Mesendoderm (in vitro differentiated cells): ENCODE results near the gene SOX5.
"Not testable (repeated sequence)": the region's sequence is repeated elsewhere in the genome, so short reads cannot be mapped to it uniquely, and the experiment has no call there.

ENCODE experiments used
- DNase-seq: peaks from one replicate; pipeline ENCODE4 v3.0.0; 2013
- H2AK5ac ChIP-seq: 2 replicates; pipeline ENCODE4 v1.6.1; 2013; ENCODE audit warnings: low read length, inconsistent platforms
- H2BK120ac ChIP-seq: 2 replicates; pipeline ENCODE4 v1.6.1; 2013; ENCODE audit warnings: low read depth, mild to moderate bottlenecking, low read length, moderate library complexity, mixed read lengths
- H2BK15ac ChIP-seq: replicated peaks from 2 replicates; pipeline ENCODE4 v1.6.1; 2013; ENCODE audit warnings: low read depth, mild to moderate bottlenecking, moderate library complexity
- H2BK5ac ChIP-seq: 2 replicates; pipeline ENCODE4 v1.6.1; 2013; ENCODE audit warnings: low read length, inconsistent platforms
- H3K18ac ChIP-seq: 2 replicates; pipeline ENCODE4 v1.6.1; 2013; ENCODE audit warnings: mild to moderate bottlenecking, low read length, mixed read lengths
- H3K23ac ChIP-seq: one replicate; pipeline ENCODE4 v1.6.1; 2013; ENCODE audit warnings: low read length
- H3K27ac ChIP-seq: 2 replicates; pipeline ENCODE4 v1.5.1; 2013; ENCODE audit warnings: low read depth, mild to moderate bottlenecking, inconsistent platforms, low read length, moderate library complexity
- H3K27me3 ChIP-seq: 2 replicates; pipeline ENCODE4 v1.6.1; 2013; ENCODE audit warnings: low read length, control low read depth, mild to moderate bottlenecking, inconsistent platforms; ENCODE audit not compliant: insufficient read depth, poor library complexity
- H3K36me3 ChIP-seq: 2 replicates; pipeline ENCODE4 v1.6.1; 2013; ENCODE audit warnings: low read length, inconsistent platforms; ENCODE audit not compliant: control insufficient read depth, insufficient read depth
- H3K4ac ChIP-seq: one replicate; pipeline ENCODE4 v1.6.1; 2013; ENCODE audit warnings: low read depth, mild to moderate bottlenecking, low read length, moderate library complexity
- H3K4me1 ChIP-seq: 2 replicates; pipeline ENCODE4 v1.6.1; 2013; ENCODE audit warnings: low read depth, low read length, inconsistent platforms; ENCODE audit not compliant: control insufficient read depth
- H3K4me2 ChIP-seq: 2 replicates; pipeline ENCODE4 v1.6.1; 2013; ENCODE audit warnings: low read length
- H3K4me3 ChIP-seq: 2 replicates; pipeline ENCODE4 v1.5.1; 2013; ENCODE audit warnings: mild to moderate bottlenecking, low read length
- H3K56ac ChIP-seq: one replicate; pipeline ENCODE4 v1.6.1; 2013; ENCODE audit warnings: low read length
- H3K79me1 ChIP-seq: 2 replicates; pipeline ENCODE4 v1.6.1; 2013; ENCODE audit warnings: low read length, inconsistent platforms
- H3K79me2 ChIP-seq: 2 replicates; pipeline ENCODE4 v1.6.1; 2013; ENCODE audit warnings: mild to moderate bottlenecking, low read length; ENCODE audit not compliant: control insufficient read depth, insufficient read depth
- H3K9ac ChIP-seq: 2 replicates; pipeline ENCODE4 v1.6.1; 2013; ENCODE audit warnings: low read length, inconsistent platforms
- H4K5ac ChIP-seq: one replicate; pipeline ENCODE4 v1.6.1; 2013; ENCODE audit warnings: low read length
- H4K8ac ChIP-seq: one replicate; pipeline ENCODE4 v1.6.1; 2013; ENCODE audit warnings: low read depth, mild to moderate bottlenecking, control low read depth, low read length, moderate library complexity
- WGBS: extraction: QIAGEN DNeasy Blood & Tissue Kit; methylation state at CpG from one replicate; pipeline ENCODE4 v1.1.7; 2013; ENCODE audit warnings: low lambda C conversion rate, missing lambda C conversion rate; ENCODE audit not compliant: insufficient coverage; ENCODE audit errors: extremely low coverage; 5-methylcytosine and 5-hydroxymethylcytosine counted together

Gene SOX5

GRCh38 chr12:23504043-23504442, 445.4 kb downstream of the SOX5 start:
- Histone ChIP-seq H2BK15ac (no peak overlapping the region), H3K27me3 (no peaks in the 10 kb centered on the region), H3K4me3 (no peak overlapping the region), H3K4ac (peak overlapping the region; percentile 77), H3K56ac (peak overlapping the region; percentile 68), H3K4me2 (no peak overlapping the region), H4K5ac (no peak overlapping the region), H3K18ac (peak overlapping the region; percentile 10), H2AK5ac (peak overlapping the region; percentile 96), H3K23ac (no peak overlapping the region), H3K4me1 (peaks cover 15% of the 10 kb centered on the region), H3K36me3 (no peaks in the 10 kb centered on the region), H2BK5ac (peak overlapping the region; percentile 97), H3K79me1 (no peaks in the 10 kb centered on the region), H3K9ac (peak overlapping the region; percentile 8), H3K27ac (peak overlapping the region; percentile 54), H4K8ac (no peak overlapping the region), H3K79me2 (no peaks in the 10 kb centered on the region), H2BK120ac (peak overlapping the region; percentile 95)
- WGBS: no CpG with 5 or more reads among the region's 2 CpGs
- peak; percentile 73 for DNase-seq

- Histone ChIP-seq H2BK120ac (peak overlapping the region; percentile 95), H3K18ac (peak overlapping the region; percentile 10), H3K56ac (peak overlapping the region; percentile 68), H3K79me1 (no peaks in the 10 kb centered on the region), H3K4me1 (peaks cover 15% of the 10 kb centered on the region), H3K36me3 (no peaks in the 10 kb centered on the region), H3K27ac (peak overlapping the region; percentile 75), H2BK15ac (no peak overlapping the region), H4K8ac (no peak overlapping the region), H2AK5ac (no peak overlapping the region), H4K5ac (no peak overlapping the region), H3K79me2 (no peaks in the 10 kb centered on the region), H3K23ac (no peak overlapping the region), H2BK5ac (peak overlapping the region; percentile 97), H3K9ac (no peak overlapping the region), H3K27me3 (no peaks in the 10 kb centered on the region), H3K4me3 (no peak overlapping the region), H3K4me2 (no peak overlapping the region), H3K4ac (peak overlapping the region; percentile 55)
- peak; percentile 74 for DNase-seq
- WGBS: no CpG with 5 or more reads among the region's 2 CpGs
These were observed 445.9 kb downstream of the SOX5 start for GRCh38 chr12:23503544-23503943.

GRCh38 chr12:23502259-23502658, 447.2 kb downstream of the SOX5 start:
- no CpG with 5 or more reads among the region's 3 CpGs for WGBS
- peak overlapping the region; percentile 80 for H3K27ac ChIP-seq
- H4K8ac ChIP-seq: no peak overlapping the region
- no peak overlapping the region for H3K4me2 ChIP-seq
- H3K27me3 ChIP-seq: no peaks in the 10 kb centered on the region
- no peak overlapping the region for H4K5ac ChIP-seq
- H2BK120ac ChIP-seq: peak overlapping the region; percentile 96
- H2BK5ac ChIP-seq: peak overlapping the region; percentile 96
- H3K36me3 ChIP-seq: no peaks in the 10 kb centered on the region
- peak overlapping the region; percentile 86 for H3K4ac ChIP-seq
- H3K56ac ChIP-seq: peak overlapping the region; percentile 6
- H3K4me1 ChIP-seq: peaks cover 15% of the 10 kb centered on the region
- H2BK15ac ChIP-seq: no peak overlapping the region
- H3K18ac ChIP-seq: peak overlapping the region; percentile 99
- H3K23ac ChIP-seq: no peak overlapping the region
- no peaks in the 10 kb centered on the region for H3K79me2 ChIP-seq
- DNase-seq: peak; percentile 25
- no peaks in the 10 kb centered on the region for H3K79me1 ChIP-seq
- H3K9ac ChIP-seq: no peak overlapping the region
- H2AK5ac ChIP-seq: peak overlapping the region; percentile 92
- H3K4me3 ChIP-seq: no peak overlapping the region

GRCh38 chr12:23495472-23495871, 454.0 kb downstream of the SOX5 start:
- no peak overlapping the region for H2AK5ac ChIP-seq
- H2BK5ac ChIP-seq: no peak overlapping the region
- no peaks in the 10 kb centered on the region for H3K79me2 ChIP-seq
- no peak overlapping the region for H3K23ac ChIP-seq
- H3K4me1 ChIP-seq: no peaks in the 10 kb centered on the region
- H3K79me1 ChIP-seq: no peaks in the 10 kb centered on the region
- DNase-seq: no peak
- H3K9ac ChIP-seq: no peak overlapping the region
- no peak overlapping the region for H3K18ac ChIP-seq
- no peak overlapping the region for H4K5ac ChIP-seq
- WGBS: no CpG with 5 or more reads among the region's 2 CpGs
- no peak overlapping the region for H2BK120ac ChIP-seq
- H3K56ac ChIP-seq: no peak overlapping the region
- no peaks in the 10 kb centered on the region for H3K36me3 ChIP-seq
- no peak overlapping the region for H4K8ac ChIP-seq
- H3K4ac ChIP-seq: no peak overlapping the region
- no peak overlapping the region for H3K4me2 ChIP-seq
- no peak overlapping the region for H3K4me3 ChIP-seq
- peak overlapping the region; percentile 74 for H2BK15ac ChIP-seq
- H3K27me3 ChIP-seq: no peaks in the 10 kb centered on the region
- no peak overlapping the region for H3K27ac ChIP-seq

GRCh38 chr12:23493672-23494071, 455.8 kb downstream of the SOX5 start:
- no peaks in the 10 kb centered on the region for H3K79me1 ChIP-seq
- H3K27ac ChIP-seq: no peak overlapping the region
- H3K56ac ChIP-seq: no peak overlapping the region
- no peak overlapping the region for H4K8ac ChIP-seq
- H3K4me3 ChIP-seq: no peak overlapping the region
- no peak overlapping the region for H2BK5ac ChIP-seq
- no peak overlapping the region for H3K9ac ChIP-seq
- no peak overlapping the region for H2BK15ac ChIP-seq
- H3K18ac ChIP-seq: no peak overlapping the region
- no peak overlapping the region for H3K23ac ChIP-seq
- H3K4ac ChIP-seq: no peak overlapping the region
- no peaks in the 10 kb centered on the region for H3K27me3 ChIP-seq
- no peaks in the 10 kb centered on the region for H3K79me2 ChIP-seq
- H4K5ac ChIP-seq: no peak overlapping the region
- H2BK120ac ChIP-seq: no peak overlapping the region
- H3K36me3 ChIP-seq: no peaks in the 10 kb centered on the region
- no peak overlapping the region for H3K4me2 ChIP-seq
- no peak overlapping the region for H2AK5ac ChIP-seq
- no peak for DNase-seq
- WGBS: no CpG with 5 or more reads among the region's 1 CpG
- no peaks in the 10 kb centered on the region for H3K4me1 ChIP-seq

GRCh38 chr12:23491029-23491428, 458.4 kb downstream of the SOX5 start:
- DNase-seq, H4K8ac ChIP-seq, H3K56ac ChIP-seq, H4K5ac ChIP-seq, H3K79me2 ChIP-seq, H3K18ac ChIP-seq, H3K27ac ChIP-seq, H3K9ac ChIP-seq, H2BK15ac ChIP-seq, H2AK5ac ChIP-seq, H2BK5ac ChIP-seq, H2BK120ac ChIP-seq, H3K36me3 ChIP-seq, H3K27me3 ChIP-seq, H3K4me2 ChIP-seq, H3K79me1 ChIP-seq, H3K4ac ChIP-seq, H3K4me1 ChIP-seq, H3K23ac ChIP-seq, H3K4me3 ChIP-seq: not testable (repeated sequence)
- no CpG with 5 or more reads among the region's 3 CpGs for WGBS
